ENCODE measurements around the gene KIF7.
"Not testable (repeated sequence)": the region's sequence is repeated elsewhere in the genome, so short reads cannot be mapped to it uniquely, and the experiment has no call there.

Gene KIF7, protein sequence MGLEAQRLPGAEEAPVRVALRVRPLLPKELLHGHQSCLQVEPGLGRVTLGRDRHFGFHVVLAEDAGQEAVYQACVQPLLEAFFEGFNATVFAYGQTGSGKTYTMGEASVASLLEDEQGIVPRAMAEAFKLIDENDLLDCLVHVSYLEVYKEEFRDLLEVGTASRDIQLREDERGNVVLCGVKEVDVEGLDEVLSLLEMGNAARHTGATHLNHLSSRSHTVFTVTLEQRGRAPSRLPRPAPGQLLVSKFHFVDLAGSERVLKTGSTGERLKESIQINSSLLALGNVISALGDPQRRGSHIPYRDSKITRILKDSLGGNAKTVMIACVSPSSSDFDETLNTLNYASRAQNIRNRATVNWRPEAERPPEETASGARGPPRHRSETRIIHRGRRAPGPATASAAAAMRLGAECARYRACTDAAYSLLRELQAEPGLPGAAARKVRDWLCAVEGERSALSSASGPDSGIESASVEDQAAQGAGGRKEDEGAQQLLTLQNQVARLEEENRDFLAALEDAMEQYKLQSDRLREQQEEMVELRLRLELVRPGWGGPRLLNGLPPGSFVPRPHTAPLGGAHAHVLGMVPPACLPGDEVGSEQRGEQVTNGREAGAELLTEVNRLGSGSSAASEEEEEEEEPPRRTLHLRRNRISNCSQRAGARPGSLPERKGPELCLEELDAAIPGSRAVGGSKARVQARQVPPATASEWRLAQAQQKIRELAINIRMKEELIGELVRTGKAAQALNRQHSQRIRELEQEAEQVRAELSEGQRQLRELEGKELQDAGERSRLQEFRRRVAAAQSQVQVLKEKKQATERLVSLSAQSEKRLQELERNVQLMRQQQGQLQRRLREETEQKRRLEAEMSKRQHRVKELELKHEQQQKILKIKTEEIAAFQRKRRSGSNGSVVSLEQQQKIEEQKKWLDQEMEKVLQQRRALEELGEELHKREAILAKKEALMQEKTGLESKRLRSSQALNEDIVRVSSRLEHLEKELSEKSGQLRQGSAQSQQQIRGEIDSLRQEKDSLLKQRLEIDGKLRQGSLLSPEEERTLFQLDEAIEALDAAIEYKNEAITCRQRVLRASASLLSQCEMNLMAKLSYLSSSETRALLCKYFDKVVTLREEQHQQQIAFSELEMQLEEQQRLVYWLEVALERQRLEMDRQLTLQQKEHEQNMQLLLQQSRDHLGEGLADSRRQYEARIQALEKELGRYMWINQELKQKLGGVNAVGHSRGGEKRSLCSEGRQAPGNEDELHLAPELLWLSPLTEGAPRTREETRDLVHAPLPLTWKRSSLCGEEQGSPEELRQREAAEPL (N-terminal part only)

DNA sequence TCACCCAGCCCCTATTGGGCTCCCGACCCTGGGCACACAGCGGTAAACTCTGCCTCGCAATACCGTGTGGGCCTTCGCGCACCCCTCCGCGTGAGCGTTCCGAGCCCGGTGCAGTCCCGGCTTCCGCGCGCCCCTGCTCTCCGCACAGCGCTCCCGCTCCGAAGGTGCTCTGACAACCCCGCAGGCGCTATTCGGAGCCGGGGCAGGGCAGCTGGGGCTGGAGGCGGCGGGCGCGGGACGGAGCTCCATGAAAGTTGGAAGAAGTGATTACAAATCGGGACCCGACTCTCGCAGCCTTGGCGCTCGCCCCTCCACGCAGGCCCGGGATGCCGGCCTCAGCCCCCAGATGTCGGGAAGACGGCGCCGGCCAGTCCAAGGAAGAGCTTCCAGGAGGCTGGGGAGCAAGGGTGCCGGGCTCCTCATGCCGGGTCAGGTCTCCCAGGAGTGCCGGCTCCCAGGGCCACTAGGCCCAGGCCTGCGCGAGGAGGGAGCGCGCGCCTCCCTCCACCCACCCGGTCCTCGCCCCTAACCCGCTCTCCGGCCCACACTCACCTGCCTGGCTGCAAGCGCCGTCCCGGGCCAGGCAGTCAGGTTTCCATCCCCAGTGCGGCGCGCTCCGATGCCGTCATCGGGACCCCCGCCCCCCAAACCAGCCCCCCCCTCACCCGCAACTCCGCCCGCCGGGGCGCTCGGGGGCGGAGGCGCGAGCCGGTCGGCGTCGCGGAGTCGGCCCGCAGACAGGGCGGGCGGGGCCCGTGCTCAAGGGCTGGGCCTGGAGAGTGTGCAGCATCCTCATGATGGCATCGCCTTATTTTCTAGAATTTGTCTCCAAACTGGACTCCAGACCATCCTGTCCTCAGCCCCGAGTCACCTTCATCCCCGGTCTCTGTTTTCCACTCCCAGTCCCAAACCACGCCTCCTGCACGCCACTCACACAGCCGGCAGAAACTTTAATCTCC, at the start of gene KIF7:
TSS of gene KIF7 (minus strand) at position 621 of the 959 bp plus-strand sequence. CDS start 2,537 bp downstream, outside the sequence.
- DNase-seq, result no peak

DNA sequence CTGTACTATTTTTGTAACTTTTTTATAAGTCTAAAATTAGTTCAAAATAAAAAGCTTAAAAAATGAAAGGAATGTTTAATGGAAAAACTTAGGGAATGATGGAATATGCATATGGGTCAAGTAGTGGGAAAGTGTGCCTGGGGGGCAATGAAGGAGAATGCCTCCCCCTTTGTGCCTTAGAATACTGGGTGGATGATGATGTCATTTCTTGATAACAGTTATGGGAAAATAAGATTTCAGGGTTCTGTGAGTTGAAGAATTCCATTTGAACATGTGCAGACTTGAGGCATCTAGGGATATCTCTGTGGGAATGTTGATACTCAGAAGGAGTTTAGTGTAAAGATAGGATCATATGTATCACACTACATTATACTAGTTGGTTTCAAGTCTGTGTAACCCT, 49.1 kb upstream of the KIF7 start:
- DNase-seq, result no peak

DNA sequence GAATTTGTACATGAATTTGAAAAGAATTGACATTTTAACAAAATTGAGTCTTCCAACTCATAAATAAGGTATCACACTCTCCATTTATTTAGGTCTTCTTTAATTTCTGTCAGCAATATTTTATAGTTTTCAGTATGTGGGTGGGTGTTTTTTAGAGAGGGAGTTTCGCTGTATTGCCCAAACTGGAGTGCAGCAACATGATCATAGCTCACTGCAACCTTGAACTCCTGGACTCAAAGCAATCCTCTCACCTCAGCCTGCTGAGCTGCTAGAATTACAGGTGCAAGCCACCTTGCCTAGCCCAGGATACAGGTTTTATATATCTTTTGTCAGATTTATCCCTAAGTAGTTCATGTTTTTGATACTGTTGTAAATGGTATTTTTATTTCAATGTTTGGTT, 39.9 kb upstream of the KIF7 start:
- no peak for DNase-seq

DNA sequence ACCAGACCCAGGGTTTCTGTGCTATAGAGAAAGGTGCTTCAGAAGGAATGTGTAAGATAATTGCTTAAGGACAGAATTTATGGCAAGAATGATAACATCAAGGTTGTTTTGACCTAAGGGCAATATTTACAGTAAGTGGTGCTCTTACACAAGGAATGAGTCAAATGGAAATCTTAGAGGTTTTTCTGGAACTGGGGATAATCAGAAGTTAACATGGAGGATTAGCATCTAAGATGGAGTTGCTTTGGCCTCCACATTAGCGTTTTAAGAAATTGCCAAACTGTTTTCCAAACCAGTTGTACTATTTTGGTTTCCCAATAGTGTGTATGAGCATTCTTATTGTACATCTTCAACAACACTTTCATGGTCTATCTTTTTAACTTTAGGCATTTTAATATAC, 38.4 kb upstream of the KIF7 start:
- no peak for DNase-seq

DNA sequence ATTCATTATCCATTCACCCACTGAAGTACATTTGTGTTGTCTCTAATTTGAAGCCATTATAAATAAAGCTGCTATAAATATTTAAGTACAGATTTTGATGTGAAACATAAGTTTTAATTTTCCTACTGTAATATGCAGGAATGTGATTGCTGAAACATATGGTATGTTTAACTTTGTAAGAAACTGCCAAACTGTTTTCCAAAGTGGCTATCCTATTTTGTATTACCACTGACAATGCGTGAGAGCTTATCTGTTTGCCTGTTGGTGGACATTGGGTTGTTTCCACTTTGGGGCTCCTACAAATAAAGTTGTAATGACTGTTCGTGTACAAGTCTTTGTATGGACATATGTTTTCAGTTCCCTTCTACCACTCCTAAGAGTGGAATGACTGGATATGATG, 37.8 kb upstream of the KIF7 start:
- no peak for DNase-seq

DNA sequence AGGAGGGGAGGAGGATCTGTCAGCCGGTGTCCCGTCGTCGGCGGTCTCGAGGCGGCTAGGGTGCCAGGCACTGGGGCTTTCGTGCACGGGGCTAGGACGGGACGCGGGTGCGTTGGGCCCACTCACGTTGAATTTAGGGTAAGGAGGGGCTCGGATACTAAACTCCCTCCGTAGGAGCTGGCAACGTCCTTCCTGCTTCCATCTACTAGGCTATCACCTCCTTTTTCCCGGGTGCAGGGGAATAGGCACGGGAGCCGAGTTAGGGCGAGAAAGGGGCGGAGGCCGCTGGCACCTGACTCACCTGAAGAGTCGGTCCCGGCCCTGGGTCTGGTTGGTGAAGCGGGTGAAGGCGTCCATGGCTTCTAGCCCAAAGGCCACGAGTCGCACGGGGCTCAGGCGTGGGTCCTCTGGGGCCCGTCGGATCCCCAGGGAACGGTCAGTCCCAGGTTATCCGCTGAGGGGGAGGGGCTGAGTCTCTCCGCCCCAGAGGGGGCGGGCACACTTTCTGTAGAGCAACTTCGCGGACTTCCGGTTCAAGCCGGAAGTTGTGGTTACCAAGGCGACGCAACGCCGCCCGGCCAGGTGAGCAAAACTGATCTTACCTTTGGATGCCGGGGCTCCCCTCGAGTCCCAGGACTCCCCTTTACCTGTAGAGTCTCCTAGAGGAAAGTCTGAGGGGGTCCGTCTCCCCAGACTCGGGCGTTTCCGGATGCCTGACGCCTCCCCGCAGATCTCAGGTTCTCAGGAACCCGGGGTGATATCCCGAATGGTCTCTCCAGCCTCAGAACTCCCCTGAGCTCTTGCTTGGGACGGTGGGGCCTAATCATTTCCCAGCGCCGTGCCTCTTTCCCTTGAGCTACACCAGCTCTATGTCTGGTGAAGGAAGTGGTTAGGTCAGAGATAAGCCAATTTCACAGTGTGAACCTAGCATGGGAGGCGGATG, 35.3 kb upstream of the KIF7 start, which contains the start of the genes PEX11A and WDR93:
TSS of gene PEX11A (minus strand) at position 479 of the 943 bp plus-strand sequence. CDS start at position 357, 122 bp downstream.
TSS of gene WDR93 (plus strand) at position 536 of the 943 bp plus-strand sequence. CDS start 10,936 bp downstream, outside the sequence.
- no peak for DNase-seq

DNA sequence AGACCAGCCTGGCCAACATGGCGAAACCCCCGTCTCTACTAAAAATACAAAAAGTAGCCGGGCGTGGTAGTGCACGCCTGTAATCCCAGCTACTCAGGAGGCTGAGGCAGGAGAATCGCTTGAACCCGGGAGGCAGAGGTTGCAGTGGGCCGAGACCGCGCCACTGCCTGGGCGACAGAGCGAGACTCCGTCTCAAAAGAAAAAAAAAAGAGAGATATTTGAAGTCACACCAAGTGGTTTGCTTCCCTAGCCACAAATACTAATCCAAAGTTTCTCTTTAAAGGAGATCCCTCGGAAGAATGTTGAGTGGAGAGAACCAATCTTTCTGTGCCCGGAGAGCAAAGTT, 34.6 kb upstream of the KIF7 start:
- not testable (repeated sequence) for DNase-seq

DNA sequence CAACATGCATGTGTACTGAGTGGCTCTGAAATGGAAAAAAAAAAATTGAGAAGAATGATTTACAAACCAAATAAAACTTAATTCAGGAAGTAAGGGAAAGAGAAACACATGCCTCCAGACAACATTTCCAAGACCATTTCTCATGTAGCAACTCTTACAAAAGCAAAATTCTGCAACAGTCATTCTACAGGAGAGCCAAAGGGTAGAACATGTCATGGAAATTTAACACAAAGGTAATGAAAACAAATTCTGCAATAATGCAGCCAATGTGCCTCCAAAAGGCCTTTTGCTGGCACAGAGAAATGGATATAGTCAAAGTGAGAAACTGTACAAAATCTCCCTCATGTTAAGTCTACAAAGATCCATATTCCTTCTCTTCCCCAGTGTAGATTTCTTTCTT, 31.3 kb upstream of the KIF7 start:
- DNase-seq, result no peak

DNA sequence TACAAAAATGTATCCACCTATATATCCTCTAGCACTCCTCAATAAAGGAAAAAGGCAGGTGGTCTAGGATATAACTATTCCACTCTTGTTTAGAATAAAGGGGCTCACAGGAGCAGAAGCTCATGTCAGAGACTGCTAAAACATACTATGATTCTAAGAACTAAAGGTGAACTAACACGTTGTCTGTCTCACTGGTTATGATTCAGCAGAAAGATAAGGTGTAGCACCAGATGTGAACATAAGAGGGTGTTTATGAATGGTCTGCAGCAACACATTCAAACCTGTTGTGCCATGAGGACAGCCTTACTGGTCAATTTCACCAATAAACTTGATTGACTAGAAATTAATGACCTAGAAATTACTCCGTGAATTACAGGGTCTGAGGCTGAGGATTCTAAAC, 30.7 kb upstream of the KIF7 start:
- DNase-seq, result no peak

DNA sequence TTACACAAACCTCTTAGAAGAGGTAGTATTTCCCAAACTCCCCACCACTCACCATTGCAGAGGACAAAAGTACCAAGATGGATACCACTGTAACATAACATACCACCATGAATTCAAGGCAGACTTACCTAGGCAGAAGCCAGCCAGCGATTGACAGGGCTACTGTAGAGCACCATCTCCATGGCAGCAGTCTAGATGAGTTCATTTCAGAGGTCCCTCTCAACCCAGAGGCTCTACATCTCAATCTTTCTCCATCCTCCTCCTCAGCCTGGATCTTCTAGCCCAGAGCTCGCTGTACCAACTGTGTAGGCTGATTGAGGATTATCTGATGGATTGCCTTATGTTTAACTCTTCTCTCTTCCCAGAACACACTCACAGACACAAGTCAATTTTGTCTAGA, 25.9 kb upstream of the KIF7 start:
- DNase-seq, result no peak

DNA sequence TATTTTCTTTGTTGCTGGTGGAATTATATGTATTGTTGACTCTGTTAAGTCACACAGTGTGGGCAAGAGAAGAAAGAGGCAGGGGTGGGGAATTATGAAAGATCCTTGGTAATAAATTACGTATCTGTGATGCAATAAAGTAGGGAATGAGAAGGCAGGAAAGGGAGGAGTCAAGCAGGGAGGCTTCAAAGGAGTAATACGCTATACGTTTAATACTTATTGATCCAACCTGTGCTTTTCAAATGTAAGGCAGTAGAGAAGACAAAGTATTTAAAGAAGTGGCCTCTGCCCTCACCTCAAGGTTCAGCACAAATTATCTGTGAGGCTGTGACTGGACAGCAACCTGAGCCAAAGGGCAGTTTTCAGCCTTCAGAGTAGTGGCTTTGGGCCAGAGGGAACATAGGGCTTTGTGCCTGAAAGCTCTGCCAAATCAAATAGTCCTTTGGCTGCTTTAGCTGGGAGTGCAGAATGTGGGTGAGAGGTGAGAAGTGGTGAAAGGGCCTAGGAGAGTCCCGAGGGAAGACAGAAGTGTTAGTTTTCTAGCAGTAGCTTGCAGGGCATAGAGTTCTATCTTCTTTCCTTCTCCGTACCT, 25.1 kb upstream of the KIF7 start:
- DNase-seq, result no peak

DNA sequence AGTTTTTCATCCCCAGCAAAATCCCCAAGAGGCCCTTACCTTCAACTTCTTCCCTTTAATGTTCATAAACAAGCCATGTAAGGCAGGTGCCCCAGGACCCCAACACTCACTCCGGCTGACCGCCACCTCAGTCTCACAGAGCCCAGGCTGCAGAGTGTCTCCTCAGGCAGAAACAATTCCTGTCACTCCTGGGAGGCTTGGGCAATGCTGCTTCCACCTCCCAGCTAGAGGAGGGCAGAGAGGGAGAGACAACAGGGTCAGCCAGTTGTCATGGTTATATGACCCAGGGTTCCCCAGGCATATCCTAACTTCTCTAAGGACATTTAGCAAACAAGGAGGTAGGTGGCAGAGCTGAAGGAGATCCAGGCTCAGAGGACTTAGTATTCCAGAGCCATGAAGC, 23.9 kb upstream of the KIF7 start, which contains the start of gene PLIN1:
TSS of gene PLIN1 (minus strand) at position 156 of the 400 bp plus-strand sequence. CDS start 1,878 bp downstream, outside the sequence.
- no peak for DNase-seq

DNA sequence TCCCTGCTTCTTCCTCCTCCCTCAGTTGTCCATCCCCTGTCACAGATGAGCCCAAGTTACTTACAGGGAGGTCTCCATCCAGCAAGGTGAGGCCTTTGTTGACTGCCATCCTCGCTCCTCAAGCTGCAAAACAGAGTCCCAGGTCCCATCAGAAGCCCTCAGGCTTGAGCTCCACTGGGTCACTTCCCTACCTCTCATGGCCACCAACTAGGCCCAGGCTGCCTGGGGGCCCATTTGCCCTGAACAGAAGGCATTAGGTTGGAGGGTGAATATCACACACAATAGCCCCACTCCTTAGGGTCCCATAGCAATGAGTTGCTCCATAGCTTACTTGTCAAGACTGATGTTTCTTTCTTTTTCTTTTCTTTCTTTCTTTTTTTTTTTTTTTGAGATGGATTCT, 22.1 kb upstream of the KIF7 start:
- no peak for DNase-seq

DNA sequence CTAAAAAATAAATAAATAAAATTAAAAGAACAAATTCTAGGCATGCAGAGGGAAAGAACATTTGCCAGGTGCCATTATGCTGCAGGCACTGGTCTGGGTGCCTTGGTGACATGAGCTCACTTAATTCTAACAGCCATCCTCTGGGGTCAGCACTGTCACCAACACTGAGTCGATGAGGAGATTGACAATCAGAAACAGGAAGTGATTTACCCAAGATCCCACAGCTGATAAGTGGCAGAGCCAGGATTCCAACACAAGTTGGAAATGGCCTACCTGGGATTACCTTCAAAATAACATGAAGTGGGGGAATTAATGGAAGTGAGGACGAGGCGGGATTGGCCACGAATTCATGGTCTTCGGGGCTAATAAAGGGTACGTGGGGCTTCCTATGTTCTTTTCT, 20.3 kb upstream of the KIF7 start:
- no peak for DNase-seq

DNA sequence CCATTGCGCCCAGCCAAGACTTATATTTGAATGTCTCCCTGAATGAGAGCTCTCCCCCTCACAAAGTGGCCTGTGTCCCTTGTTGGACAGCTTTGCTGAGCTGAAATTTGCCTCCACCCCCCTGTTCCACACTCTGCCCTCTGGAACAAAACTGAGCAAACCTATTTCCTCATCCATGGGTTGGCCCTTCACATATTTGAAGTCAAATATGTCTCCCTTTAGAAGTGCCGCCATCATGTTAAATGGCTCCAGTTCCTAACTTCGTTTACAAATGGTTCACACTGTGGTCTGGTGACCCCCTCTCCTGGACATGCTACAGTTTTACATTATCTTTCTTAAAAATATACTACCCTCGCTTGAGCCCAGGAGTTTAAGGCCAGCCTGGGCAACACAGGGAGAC, 19.3 kb upstream of the KIF7 start:
- no peak for DNase-seq

DNA sequence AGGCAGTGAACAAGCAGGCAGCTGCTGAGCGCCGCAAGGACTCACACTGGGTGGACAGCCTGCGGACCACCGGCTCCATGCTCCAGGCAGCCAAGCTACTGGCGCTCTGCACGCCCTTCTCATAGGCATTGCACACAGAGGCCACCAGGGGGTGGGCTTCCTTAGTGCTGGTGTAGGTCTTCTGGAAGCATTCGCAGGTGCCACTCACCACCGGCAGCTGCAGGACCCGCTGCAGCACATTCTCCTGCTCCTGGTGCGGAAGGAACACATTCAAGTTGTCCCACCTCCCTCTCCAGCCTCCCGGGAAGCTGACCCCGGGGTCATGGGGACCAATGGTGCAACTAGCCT, 17.9 kb upstream of the KIF7 start:
- DNase-seq, result no peak

DNA sequence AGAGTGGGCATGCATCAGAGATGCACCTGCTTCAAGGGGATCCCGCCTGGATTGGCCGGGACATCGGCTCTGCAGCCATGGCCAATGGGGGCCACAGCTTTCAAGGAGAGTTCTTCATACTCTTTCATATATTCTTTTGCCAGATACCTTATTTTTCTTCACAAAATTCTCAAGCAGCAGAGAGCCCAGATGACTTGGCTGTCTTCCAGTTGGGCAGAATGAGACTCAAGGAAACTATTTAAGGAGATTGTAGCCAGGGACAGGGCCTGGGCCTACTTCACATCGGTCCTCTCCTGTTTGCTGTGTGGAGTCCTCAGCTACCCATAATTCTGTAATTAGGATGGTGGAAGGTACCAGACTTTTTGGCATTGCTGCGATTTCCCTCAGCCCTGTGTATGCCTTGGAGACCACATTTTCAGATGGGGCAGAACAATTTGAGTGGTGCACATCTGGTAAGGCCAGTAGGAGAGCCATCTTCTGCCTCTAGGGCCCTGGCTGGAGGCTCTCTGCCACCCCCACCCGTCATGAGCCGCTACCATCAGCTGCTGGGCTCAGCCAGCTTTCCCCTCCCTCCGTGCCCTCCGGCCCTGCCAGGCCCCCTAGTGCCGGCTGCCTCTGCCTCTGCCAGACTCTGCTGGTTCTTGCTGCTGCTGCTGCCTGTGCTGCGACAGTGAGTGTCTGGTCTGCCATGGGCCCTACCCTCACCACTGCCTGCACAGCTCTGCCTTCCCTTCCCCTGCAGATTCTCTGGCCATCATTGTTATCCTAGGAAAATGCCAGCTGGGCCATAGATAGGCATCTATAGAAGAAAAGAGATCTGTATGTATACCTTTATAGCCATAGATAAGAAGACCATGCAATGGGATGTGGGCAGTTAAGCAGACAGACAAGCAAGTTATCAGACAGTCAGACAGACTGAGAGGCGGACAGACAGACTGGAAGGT, 17.2 kb upstream of the KIF7 start:
- DNase-seq, result no peak

DNA sequence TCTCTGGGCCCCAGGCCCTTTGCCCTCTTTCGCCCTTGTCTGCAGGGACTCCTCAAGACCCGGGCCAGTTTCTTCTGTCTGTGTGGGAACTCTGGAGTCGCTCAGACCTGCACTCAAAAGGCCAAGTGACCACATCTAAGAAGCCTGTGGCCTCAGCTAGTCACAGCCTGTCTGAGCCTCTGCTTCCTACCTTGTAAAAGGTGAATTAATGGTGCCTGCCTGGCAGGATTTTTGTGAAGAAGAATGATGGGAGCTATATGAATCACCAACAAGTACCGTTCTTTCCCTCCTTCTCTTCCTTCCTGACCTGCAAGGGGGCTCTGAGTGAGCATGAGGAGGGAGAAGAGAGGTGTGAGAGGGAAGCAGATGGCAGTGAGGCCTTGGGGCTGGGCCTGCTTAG, 16.4 kb upstream of the KIF7 start:
- DNase-seq, result no peak

DNA sequence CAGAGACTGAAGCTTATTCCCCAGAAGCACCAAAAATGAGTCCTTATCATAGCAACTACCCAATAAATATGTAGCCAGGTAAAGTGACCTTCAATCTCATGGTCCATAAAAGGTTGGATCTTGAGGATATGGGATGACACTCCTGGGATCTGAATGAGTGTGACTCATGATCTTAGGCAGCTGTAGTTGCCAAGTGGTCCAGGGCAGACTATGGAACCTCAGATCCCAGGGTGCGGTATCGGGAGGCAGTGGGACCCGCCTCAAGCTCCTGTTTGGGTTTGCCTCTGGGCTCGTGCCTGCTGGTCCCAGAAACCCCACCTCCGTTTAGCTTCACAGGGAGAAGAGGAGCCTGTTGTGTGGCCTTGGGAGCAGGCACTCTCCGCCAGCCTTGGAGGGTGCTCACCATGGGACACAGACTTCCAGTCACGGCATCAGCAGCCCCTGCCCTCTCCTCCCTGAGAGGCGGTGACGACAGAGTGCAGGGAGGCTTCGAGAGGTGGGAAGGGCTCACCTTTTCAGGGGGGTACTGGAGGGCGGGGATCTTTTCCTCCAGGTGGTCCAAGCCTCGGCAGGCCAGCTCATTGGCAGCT, 15.8 kb upstream of the KIF7 start:
- no peak for DNase-seq

Measured in GDM1 (cell line).